ENCODE results near the gene HTR3D.

HTR3D gene

DNA sequence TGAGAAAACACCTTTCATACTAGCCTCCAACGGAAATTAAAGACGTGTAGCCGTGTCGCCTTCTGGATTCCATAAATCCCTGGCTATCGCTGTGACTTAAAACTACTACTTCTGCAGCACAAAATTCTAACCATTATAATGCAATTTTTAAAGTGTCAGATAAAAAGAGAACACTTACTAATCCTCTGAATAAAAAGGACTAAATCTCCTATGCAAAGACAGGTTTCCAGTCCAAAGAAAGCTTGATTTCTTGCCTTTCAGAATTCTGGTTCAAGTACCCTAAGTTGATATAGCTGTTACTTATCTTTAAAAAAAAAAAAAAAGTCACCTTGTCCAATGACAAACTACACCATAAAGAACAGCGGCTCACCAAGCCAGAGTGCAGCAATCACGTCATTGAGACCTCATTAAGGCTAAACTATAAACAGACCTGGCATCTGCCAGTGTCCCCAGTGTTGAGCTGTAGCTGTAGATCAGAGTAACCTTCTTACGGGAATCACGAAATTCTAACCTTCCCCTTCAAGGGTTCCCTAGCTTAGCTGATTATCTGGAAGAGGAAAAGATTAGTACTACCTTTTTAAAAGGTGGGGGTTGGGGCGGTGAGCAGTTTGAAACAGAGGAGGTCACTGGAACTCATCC, 16.0 kb upstream of the HTR3D start:
- Histone ChIP-seq H3K9me2 (ENCODE audit: low read depth, low read length) (no peaks in the 10 kb centered on the region), H3K4me2 (ENCODE audit: low read length) (peak overlapping the region; percentile 86), H2AFZ (ENCODE audit: low read length) (no peak overlapping the region), H3K9ac (ENCODE audit: low read length) (peak overlapping the region; percentile 13; the same call in 1 of the 2 replicates), H3K9me3 (ENCODE audit: low read length) (no peaks in the 10 kb centered on the region), H3K4me1 (ENCODE audit: insufficient read depth, low read length, severe bottlenecking) (peaks cover 33% of the 10 kb centered on the region), H4K20me1 (ENCODE audit: insufficient read depth, low read length) (no peaks in the 10 kb centered on the region), H3K27me3 (ENCODE audit: insufficient read depth, low read length) (no peaks in the 10 kb centered on the region), H3K27ac (ENCODE audit: low read depth, low read length, poor library complexity, severe bottlenecking) (peak overlapping the region; percentile 35), H3K36me3 (ENCODE audit: insufficient read depth, low read length) (peaks cover 33% of the 10 kb centered on the region), H3K79me2 (ENCODE audit: insufficient read depth, low read length) (no peaks in the 10 kb centered on the region), H3K4me3 (ENCODE audit: low read depth, low read length, poor library complexity, severe bottlenecking) (peak overlapping the region; percentile 87), H3F3A (ENCODE audit: insufficient read depth, low read length) (no peaks in the 10 kb centered on the region)
- TF ChIP-seq, protein P1, sequence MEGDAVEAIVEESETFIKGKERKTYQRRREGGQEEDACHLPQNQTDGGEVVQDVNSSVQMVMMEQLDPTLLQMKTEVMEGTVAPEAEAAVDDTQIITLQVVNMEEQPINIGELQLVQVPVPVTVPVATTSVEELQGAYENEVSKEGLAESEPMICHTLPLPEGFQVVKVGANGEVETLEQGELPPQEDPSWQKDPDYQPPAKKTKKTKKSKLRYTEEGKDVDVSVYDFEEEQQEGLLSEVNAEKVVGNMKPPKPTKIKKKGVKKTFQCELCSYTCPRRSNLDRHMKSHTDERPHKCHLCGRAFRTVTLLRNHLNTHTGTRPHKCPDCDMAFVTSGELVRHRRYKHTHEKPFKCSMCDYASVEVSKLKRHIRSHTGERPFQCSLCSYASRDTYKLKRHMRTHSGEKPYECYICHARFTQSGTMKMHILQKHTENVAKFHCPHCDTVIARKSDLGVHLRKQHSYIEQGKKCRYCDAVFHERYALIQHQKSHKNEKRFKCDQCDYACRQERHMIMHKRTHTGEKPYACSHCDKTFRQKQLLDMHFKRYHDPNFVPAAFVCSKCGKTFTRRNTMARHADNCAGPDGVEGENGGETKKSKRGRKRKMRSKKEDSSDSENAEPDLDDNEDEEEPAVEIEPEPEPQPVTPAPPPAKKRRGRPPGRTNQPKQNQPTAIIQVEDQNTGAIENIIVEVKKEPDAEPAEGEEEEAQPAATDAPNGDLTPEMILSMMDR (IDR thresholded peaks at IDR 0.05; ENCODE audit: low read length) = no peak
- TF ChIP-seq EZH2 (IDR thresholded peaks at IDR 0.05; ENCODE audit: borderline replicate concordance, low read length) = no peak

GRCh38 chr3:184016169-184016570, 15.4 kb upstream of the HTR3D start:
- Histone ChIP-seq H3F3A (ENCODE audit: insufficient read depth, low read length) (no peaks in the 10 kb centered on the region), H2AFZ (ENCODE audit: low read length) (no peak overlapping the region), H3K27ac (ENCODE audit: low read depth, low read length, poor library complexity, severe bottlenecking) (peak overlapping the region; percentile 35), H3K4me1 (ENCODE audit: insufficient read depth, low read length, severe bottlenecking) (peaks cover 33% of the 10 kb centered on the region), H3K36me3 (ENCODE audit: insufficient read depth, low read length) (peaks cover 29% of the 10 kb centered on the region), H4K20me1 (ENCODE audit: insufficient read depth, low read length) (no peaks in the 10 kb centered on the region), H3K9ac (ENCODE audit: low read length) (peak overlapping the region; percentile 13; the same call in 1 of the 2 replicates), H3K4me3 (ENCODE audit: low read depth, low read length, poor library complexity, severe bottlenecking) (peak overlapping the region; percentile 87), H3K4me2 (ENCODE audit: low read length) (peak overlapping the region; percentile 86), H3K9me3 (ENCODE audit: low read length) (no peaks in the 10 kb centered on the region), H3K9me2 (ENCODE audit: low read depth, low read length) (no peaks in the 10 kb centered on the region), H3K79me2 (ENCODE audit: insufficient read depth, low read length) (no peaks in the 10 kb centered on the region), H3K27me3 (ENCODE audit: insufficient read depth, low read length) (no peaks in the 10 kb centered on the region)
- TF ChIP-seq, protein P1 (IDR thresholded peaks at IDR 0.05; ENCODE audit: low read length) = no peak
- TF ChIP-seq EZH2 (IDR thresholded peaks at IDR 0.05; ENCODE audit: borderline replicate concordance, low read length) = no peak

- Histone ChIP-seq H3K4me1 (ENCODE audit: insufficient read depth, low read length, severe bottlenecking) (peaks cover 33% of the 10 kb centered on the region), H3K4me3 (ENCODE audit: low read depth, low read length, poor library complexity, severe bottlenecking) (peak overlapping the region; percentile 87), H3K27ac (ENCODE audit: low read depth, low read length, poor library complexity, severe bottlenecking) (peak overlapping the region; percentile 35), H3K9ac (ENCODE audit: low read length) (peak overlapping the region; percentile 87), H3K79me2 (ENCODE audit: insufficient read depth, low read length) (no peaks in the 10 kb centered on the region), H3K9me3 (ENCODE audit: low read length) (no peaks in the 10 kb centered on the region), H3K9me2 (ENCODE audit: low read depth, low read length) (no peaks in the 10 kb centered on the region), H3K4me2 (ENCODE audit: low read length) (peak overlapping the region; percentile 86), H2AFZ (ENCODE audit: low read length) (peak overlapping the region; percentile 79; the same call in 1 of the 2 replicates), H3K27me3 (ENCODE audit: insufficient read depth, low read length) (no peaks in the 10 kb centered on the region), H3F3A (ENCODE audit: insufficient read depth, low read length) (no peaks in the 10 kb centered on the region), H4K20me1 (ENCODE audit: insufficient read depth, low read length) (no peaks in the 10 kb centered on the region), H3K36me3 (ENCODE audit: insufficient read depth, low read length) (peaks cover 21% of the 10 kb centered on the region)
- no peak for TF ChIP-seq EZH2 (IDR thresholded peaks at IDR 0.05; ENCODE audit: borderline replicate concordance, low read length)
- TF ChIP-seq, protein P1 (IDR thresholded peaks at IDR 0.05; ENCODE audit: low read length) = peak; percentile 100
Observed at GRCh38 chr3:184016811-184017671, 14.5 kb upstream of the HTR3D start.

All from OCI-LY1 (cell line).